GM10847 (cell line): ENCODE results near the gene MAN1B1.
A peak's percentile ranks its signal among the peaks of the same experiment; 100 is the strongest.

Experiments used
- POLR2A ChIP-seq: IDR thresholded peaks from 2 replicates; pipeline ENCODE4 v1.6.1; 2011; ENCODE audit not compliant: insufficient read length; ENCODE audit errors: extremely low read depth

MAN1B1 gene

GRCh38 chr9:137116728-137117127 is 29.9 kb downstream of the MAN1B1 start:
- no peak for TF ChIP-seq POLR2A

GRCh38 chr9:137117269-137117731 is 30.5 kb downstream of the MAN1B1 start:
- TF ChIP-seq POLR2A = no peak

- TF ChIP-seq POLR2A = no peak
These were observed 36.7 kb downstream of the MAN1B1 start for GRCh38 chr9:137123468-137123837.

GRCh38 chr9:137126786-137127185 is 40.0 kb downstream of the MAN1B1 start:
- no peak for TF ChIP-seq POLR2A

GRCh38 chr9:137127301-137128157 is 40.7 kb downstream of the MAN1B1 start:
- no peak for TF ChIP-seq POLR2A

GRCh38 chr9:137128158-137128861 is 41.5 kb downstream of the MAN1B1 start:
- TF ChIP-seq POLR2A = no peak

GRCh38 chr9:137128862-137129455 is 42.2 kb downstream of the MAN1B1 start:
- TF ChIP-seq POLR2A = no peak

- peak; percentile 73 for TF ChIP-seq POLR2A
These were observed 42.8 kb downstream of the MAN1B1 start for GRCh38 chr9:137129456-137130175.

GRCh38 chr9:137130176-137130755 is 43.5 kb downstream of the MAN1B1 start:
- TF ChIP-seq POLR2A = no peak

- TF ChIP-seq POLR2A = no peak
These were observed 47.4 kb downstream of the MAN1B1 start for GRCh38 chr9:137134191-137134590.

- no peak for TF ChIP-seq POLR2A
These were observed 49.6 kb downstream of the MAN1B1 start for GRCh38 chr9:137136261-137136880.

GRCh38 chr9:137136881-137137607 is 50.3 kb downstream of the MAN1B1 start:
- no peak for TF ChIP-seq POLR2A

GRCh38 chr9:137138058-137138721 is 51.4 kb downstream of the MAN1B1 start:
- TF ChIP-seq POLR2A = no peak
